Medulla oblongata (tissue), 1 donor: ENCODE results near the gene SLC24A4.

Experiments
- DNase-seq: peaks from one replicate; pipeline ENCODE4 v3.0.0-alpha.2; 2015; ENCODE audit errors: extremely low spot score

SLC24A4 gene

DNA sequence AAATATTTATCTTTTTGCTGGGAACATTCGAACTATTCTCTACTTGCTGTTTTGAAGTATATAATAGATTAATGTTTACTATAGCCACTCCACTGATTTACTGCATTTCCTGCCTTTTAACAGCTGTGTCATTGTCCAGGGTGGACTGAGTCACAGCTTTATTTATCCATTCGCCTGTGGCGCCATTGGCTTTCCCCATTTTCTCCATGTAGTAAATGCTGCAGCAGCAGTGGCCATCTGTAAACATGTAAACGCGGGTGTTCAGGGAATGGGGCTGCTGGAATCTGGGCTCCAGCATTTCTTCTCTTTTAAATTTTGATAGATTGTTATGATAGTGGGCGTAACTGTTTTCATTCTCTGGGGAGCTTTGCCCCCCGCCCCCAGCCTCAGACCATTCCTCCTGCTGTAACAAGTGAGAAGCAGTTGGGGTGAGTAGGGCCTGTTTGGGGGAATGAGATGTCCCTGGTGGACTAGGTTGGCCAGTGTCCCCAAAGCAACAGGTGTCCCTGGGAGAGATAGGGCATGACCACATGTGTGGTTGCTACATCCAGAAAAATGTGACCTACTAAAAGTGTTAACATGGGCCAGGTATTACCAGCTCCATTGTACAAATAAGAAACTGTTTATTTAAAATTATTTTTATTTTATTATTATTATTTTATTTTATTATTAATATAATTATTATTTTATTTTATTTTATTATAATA, 223.5 kb downstream of the SLC24A4 start:
- no peak for DNase-seq

DNA sequence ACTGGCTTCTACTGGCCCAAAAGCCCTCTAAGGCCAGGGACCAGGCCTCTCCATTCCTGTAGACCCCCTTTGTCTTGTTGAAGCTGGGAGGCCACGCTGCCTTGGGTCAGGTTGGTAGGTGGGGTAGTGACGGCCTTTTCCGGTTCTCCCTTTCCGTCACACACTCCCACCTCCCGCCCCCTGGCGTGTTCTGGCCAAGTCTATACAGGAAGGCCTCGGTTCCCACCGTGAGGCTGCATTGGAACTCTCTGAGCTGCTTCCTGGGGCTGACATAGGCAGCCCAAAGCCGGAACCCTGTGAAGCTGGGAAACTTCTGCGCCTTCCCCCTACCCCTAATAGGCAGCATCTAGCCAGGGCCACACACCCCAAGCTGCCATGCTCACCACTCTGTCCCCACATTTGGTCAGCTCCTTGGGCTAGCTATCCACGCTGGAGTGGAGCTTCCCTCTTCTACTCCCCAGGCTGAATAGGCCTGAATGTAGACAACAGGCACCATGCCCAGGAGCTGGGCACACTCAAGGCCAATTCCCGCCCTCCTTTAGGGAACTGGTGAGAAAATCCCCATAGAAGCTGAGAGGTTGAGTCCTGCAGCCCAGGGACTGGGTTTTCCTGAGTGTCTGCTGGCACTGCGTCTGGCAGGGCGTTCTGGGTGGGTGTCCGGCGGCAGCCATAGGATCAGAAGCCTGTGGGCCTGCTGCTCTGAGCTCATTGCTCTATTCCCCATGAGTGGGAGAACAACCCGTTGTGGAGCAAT, 226.3 kb downstream of the SLC24A4 start:
- no peak for DNase-seq

DNA sequence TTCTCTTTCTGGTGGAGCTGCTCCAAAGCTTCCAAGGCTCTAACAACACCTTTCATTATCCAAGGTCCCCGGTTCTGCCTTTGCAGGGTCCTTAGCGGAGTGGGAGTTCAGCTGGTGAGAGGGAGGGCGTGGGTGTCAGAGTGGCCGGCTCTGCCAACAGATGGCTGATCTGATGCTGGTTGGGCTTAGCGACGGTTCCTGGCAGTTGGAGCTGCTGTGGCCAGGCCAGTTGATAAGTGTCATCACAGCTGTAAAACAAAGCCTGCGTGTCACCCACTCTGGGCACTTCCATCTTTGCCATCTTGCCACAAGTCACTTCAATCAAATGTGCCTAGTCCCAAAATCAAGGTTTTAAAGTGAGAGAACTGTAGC, 226.9 kb downstream of the SLC24A4 start:
- no peak for DNase-seq
